Measurements from ENCODE around the gene MUC6.

Gene MUC6

GRCh38 chr11:1008001-1008802 is 28.3 kb downstream of the MUC6 start:
- DNase-seq (ENCODE audit: extremely low read depth, low read depth): no peak
- no peak for TF ChIP-seq CTCF (IDR thresholded peaks at IDR 0.05; ENCODE audit: low read depth, low read length)

GRCh38 chr11:1007279-1007678 is 29.2 kb downstream of the MUC6 start:
- no peak for DNase-seq (ENCODE audit: extremely low read depth, low read depth)
- TF ChIP-seq CTCF (IDR thresholded peaks at IDR 0.05; ENCODE audit: low read depth, low read length): no peak

GRCh38 chr11:1006762-1007161 is 29.8 kb downstream of the MUC6 start:
- DNase-seq (ENCODE audit: extremely low read depth, low read depth): no peak
- TF ChIP-seq CTCF (IDR thresholded peaks at IDR 0.05; ENCODE audit: low read depth, low read length): no peak

- no peak for TF ChIP-seq CTCF (IDR thresholded peaks at IDR 0.05; ENCODE audit: low read depth, low read length)
- no peak for DNase-seq (ENCODE audit: extremely low read depth, low read depth)
Observed at GRCh38 chr11:1005928-1006327, 30.6 kb downstream of the MUC6 start.

- no peak for TF ChIP-seq CTCF (IDR thresholded peaks at IDR 0.05; ENCODE audit: low read depth, low read length)
Observed at GRCh38 chr11:1003159-1003558, 33.4 kb downstream of the MUC6 start.

GRCh38 chr11:1002406-1002984 is 34.0 kb downstream of the MUC6 start:
- no peak for DNase-seq (ENCODE audit: extremely low read depth, low read depth)
- TF ChIP-seq CTCF (IDR thresholded peaks at IDR 0.05; ENCODE audit: low read depth, low read length): no peak

More at GRCh38 chr11:1003159-1003558, 33.4 kb downstream of the MUC6 start:
- DNase-seq (ENCODE audit: extremely low read depth, low read depth): no peak

- TF ChIP-seq CTCF (IDR thresholded peaks at IDR 0.05; ENCODE audit: low read depth, low read length): no peak
- DNase-seq (ENCODE audit: extremely low read depth, low read depth): no peak
Observed at GRCh38 chr11:1001617-1002405, 34.7 kb downstream of the MUC6 start.
